Activated naive CD8-positive, alpha-beta T cell treated with anti-CD3 and anti-CD28 coated beads, Interleukin-2, amount 50 U/mL, for 16 hours (primary cell): ENCODE data around the gene GLOD4.
A peak's percentile ranks its signal among the peaks of the same experiment; 100 is the strongest.
"Not testable (repeated sequence)": the region's sequence is repeated elsewhere in the genome, so short reads cannot be mapped to it uniquely, and the experiment has no call there.

Experiments
- DNase-seq: peaks from one replicate; pipeline ENCODE4 v3.0.0-alpha.2; 2020; ENCODE audit warnings: low read depth, low spot score

The GLOD4 gene

GRCh38 chr17:781805-782731 lies at the start of gene GLOD4, which contains the start of gene MRM3:
GLOD4 (minus strand) TSS chr17:782280; CDS start chr17:782255, 25 bp downstream.
MRM3 (plus strand) TSS chr17:782353; CDS start chr17:782379, 26 bp downstream.
- peak; percentile 84 for DNase-seq

- DNase-seq = no peak
Measured at GRCh38 chr17:830950-831349, 48.9 kb upstream of the GLOD4 start.

- no peak for DNase-seq
Measured at GRCh38 chr17:830381-830780, 48.3 kb upstream of the GLOD4 start.

GRCh38 chr17:829614-830013 lies 47.5 kb upstream of the GLOD4 start:
- not testable (repeated sequence) for DNase-seq

- no peak for DNase-seq
Measured at GRCh38 chr17:828761-829160, 46.7 kb upstream of the GLOD4 start.

- no peak for DNase-seq
Measured at GRCh38 chr17:826778-827177, 44.7 kb upstream of the GLOD4 start.

GRCh38 chr17:825216-825615 lies 43.1 kb upstream of the GLOD4 start:
- no peak for DNase-seq

- DNase-seq = no peak
Measured at GRCh38 chr17:824378-824777, 42.3 kb upstream of the GLOD4 start.

- no peak for DNase-seq
Measured at GRCh38 chr17:823501-823902, 41.4 kb upstream of the GLOD4 start.

- no peak for DNase-seq
Measured at GRCh38 chr17:819251-819650, 37.2 kb upstream of the GLOD4 start.

- no peak for DNase-seq
Measured at GRCh38 chr17:814371-814770, 32.3 kb upstream of the GLOD4 start.

- DNase-seq = no peak
Measured at GRCh38 chr17:812638-813204, 30.6 kb upstream of the GLOD4 start.

- no peak for DNase-seq
Measured at GRCh38 chr17:811051-811784, 29.1 kb upstream of the GLOD4 start.

GRCh38 chr17:807523-808294 lies 25.6 kb upstream of the GLOD4 start:
- DNase-seq = no peak

GRCh38 chr17:806781-807522 lies 24.9 kb upstream of the GLOD4 start:
- DNase-seq = no peak

- DNase-seq = no peak
Measured at GRCh38 chr17:806346-806745, 24.3 kb upstream of the GLOD4 start.

GRCh38 chr17:805886-806285 lies 23.8 kb upstream of the GLOD4 start:
- DNase-seq = not testable (repeated sequence)

GRCh38 chr17:804541-805435 lies 22.7 kb upstream of the GLOD4 start:
- no peak for DNase-seq
